Skin epidermis (tissue), 12 donors: Measurements from ENCODE around the gene SPATA13.

Source experiments
- H3K27ac ChIP-seq, 21 experiments: fragments of 200-600 bp; sonication (generic) in 11 of 21; one replicate each; pipeline ENCODE4 v1.5.0; 2020; ENCODE audit warnings: mild to moderate bottlenecking in 3 of 21, inconsistent platforms in 2 of 21, moderate library complexity in 2 of 21
- H3K4me3 ChIP-seq, 7 experiments: fragments of 200-600 bp; sonication (generic) in 2 of 7; one replicate each; pipeline ENCODE4 v1.5.0; 2020; ENCODE audit warnings: inconsistent platforms in 2 of 7, mild to moderate bottlenecking in 2 of 7, moderate library complexity in 1 of 7

SPATA13 gene

DNA sequence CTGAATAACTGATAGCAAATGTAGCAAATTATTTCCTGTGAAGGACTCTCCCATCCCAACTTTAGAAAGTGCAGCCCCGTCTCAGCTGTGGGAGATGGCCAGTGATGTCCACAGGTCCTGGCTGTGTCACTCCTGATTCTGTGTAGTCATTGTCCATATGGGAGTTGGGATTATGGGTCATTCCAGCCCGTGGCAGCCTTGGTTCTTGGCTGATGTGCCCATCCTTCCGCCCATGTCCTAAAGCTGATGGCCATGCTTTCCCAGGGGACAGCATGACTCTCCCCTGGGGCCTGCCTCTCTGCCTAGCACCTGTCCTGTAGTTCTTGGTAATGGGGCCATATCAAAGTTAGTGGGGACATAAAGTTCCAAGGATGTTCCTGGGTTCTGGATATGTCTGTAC, 104.9 kb downstream of the SPATA13 start:
- peak overlapping the region in 7 of 21 experiments; percentile 4 to 76 (median 62) for H3K27ac ChIP-seq
- no peak overlapping the region for H3K4me3 ChIP-seq

DNA sequence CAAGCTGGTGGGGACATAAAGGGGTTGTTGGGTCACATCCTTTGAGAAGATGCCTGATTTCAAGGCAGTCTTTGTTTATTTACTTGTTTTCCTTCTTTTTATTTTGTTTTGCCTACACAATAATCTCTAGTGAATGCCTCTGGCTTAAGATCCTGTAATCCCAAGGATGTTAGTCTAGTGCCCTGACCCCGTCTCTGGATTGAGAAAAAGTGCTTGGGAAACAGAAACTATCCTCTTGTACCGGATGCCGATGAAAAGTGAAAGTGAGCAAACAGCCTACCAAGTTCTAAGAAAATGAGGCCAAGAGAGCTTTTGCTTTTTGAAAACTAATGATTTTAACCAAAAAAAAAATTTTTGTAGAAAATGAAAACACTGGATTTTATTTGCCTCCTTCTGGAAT, 106.8 kb downstream of the SPATA13 start:
- Histone ChIP-seq H3K27ac (peak overlapping the region in 13 of 21 experiments; percentile 2 to 83 (median 43)), H3K4me3 (no peak overlapping the region)

DNA sequence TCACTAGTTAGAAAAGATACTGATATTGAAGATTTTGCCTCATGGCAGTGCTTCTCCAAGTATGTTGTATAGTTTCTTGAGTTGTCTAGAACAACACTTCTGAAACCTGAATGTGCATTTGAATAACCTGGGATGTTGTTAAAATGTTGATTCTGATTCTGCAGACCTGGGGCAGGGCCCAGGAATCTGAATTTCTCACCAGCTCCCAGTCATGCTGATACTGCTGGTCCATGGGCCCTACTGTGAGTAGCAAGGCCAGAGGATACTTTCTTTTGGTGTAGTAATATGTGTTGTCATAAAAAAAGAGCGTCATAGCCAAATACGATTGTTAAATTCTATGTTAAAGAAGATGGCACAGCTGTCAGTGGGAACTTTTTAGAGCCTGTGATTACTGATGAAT, 107.3 kb downstream of the SPATA13 start:
- Histone ChIP-seq H3K4me3 (no peak overlapping the region), H3K27ac (peak overlapping the region in 11 of 21 experiments; percentile 2 to 83 (median 65))

DNA sequence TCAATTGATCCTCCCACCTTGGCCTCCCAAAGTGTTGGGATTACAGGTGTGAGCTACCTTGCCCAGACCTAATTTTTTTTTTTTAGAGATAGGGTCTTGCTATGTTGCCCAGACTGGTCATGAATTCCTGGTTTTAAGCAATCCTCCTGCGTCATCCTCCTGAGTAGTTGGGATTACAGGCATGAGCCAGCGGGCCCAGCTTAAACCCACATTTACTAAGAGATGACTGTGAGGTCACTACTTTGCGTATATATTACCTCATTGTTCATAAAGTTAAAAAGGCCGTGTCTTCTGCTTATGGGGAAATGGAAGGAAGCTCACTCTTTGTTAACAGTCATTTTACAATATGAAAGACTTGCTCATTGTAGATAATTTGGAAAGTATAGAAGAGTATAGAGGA, 109.3 kb downstream of the SPATA13 start:
- Histone ChIP-seq H3K4me3 (no peak overlapping the region), H3K27ac (peak overlapping the region in 12 of 21 experiments; percentile 59 to 95 (median 86))

DNA sequence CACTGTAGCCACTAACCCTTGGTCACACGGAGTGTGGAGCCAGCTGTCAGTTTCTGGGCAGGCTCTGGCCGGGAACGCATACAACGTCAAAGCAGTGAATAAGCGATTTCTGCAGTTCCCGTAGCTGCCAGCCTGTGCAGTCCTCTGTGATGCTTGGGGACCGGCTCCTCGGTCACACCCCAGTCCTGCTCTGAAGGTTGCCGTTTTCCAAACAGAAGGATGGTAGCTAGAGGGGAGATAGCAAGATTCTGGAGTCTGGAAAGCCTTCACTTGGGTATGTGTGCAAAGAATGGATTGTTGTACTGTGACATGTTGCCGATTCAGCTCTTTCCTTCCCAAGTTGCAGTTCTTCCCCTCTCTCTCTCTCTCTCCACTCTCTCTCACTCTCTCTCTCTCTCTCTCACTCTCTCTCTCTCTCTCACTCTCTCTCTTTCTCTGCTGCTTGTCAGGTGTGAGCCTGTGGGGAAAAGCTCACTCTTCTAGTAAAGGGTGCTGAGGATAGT, 110.2 kb downstream of the SPATA13 start:
- Histone ChIP-seq H3K27ac (peak overlapping the region in 20 of 21 experiments; percentile 17 to 95 (median 86)), H3K4me3 (peak overlapping the region in 6 of 7 experiments; percentile 14 to 36 (median 24))

DNA sequence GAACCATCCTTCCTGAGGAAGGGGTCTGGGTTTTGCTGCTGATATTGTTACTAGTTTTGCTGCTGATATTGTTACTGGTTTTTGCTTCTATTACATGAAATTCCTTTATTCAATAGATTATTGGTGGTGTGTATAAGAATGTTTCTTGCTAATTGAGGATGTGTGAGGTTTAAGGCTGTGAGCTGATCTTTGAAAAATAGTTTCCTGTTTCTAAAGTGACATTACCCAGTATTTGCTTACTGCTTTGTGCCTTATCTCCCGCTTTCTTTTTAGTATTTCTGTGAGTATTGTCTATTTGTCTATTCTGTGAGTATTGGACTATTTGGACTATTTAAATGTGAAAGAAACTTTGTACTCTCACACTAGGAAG, 110.7 kb downstream of the SPATA13 start:
- Histone ChIP-seq H3K27ac (peak overlapping the region in 19 of 21 experiments; percentile 71 to 95 (median 86)), H3K4me3 (peak overlapping the region; percentile 10 to 40 (median 24))

DNA sequence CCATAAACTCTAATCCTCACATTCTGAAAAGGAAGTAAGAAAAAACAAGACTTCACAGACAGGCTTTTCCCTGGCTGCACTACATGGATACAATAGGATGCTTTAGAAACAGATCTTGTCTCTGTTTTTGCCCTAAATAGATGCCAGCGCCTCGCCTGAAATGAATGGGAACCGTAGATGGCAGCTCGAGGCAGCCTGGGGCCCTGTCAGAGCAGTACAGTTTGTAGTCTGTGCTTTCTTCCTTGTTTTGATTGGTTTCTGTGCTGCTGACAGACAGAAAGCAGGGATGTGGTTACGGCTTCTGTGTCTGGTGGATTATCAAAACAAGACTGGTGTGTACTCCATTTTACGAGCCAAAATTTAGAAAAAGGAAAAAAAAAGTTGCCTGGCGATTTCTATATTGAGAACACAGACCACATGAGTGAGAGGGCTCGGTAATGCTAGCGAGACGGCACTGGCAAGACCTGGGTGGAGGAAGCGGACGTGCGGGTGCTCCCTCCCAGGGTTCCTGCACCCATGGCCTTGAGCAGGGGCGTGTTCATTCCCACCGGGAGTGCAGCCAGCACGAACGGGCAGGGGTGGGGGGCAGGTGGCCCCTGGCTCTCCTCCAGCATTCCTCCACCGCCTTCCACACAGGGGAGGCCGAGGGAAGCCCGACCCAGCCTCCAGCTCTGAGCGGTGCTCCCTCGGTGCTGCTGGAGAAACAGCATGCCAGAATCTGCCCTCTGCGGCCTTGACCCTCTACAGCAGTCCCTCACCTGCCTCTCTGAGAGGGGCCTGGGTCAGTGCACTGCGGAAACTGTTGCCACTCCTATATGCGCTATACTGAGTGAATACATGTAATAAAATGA, 111.3 kb downstream of the SPATA13 start:
- Histone ChIP-seq H3K4me3 (peak overlapping the region; percentile 10 to 40 (median 29)), H3K27ac (peak overlapping the region in 20 of 21 experiments; percentile 71 to 95 (median 86))

DNA sequence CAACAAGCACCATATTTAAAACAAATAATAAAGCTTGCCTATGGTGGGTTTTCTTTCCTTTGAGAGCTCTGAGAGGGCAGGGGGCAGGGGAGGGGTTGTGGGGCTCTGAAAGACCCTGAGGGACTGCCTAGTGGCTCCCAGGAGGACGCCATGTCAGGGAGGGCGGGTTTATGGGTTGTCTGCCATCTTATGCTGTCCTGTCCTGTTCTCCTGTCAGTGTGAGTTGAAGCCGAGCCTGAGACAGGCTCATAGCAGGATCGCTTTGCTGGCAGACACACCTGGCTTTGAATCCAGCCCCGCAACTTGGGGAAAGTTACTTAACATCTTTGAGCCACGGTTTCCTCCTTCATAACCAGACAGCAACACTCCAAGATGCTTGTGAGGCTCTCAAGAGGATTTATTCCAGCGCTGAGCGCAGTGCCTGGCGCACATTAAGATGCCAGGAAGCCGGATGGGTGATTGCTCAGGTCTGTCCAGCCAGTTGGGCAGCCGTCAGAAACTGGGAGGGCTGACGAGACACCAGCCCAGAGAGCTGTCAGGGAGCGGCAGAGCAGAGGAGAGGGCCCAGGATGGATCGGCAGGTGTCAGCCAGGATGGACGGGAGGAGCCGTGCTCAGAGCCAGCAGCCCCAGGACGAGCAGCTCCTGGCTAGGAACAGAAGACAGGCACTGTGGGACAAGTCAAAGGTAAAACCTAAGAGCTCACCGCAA, 112.1 kb downstream of the SPATA13 start:
- Histone ChIP-seq H3K27ac (peak overlapping the region in 20 of 21 experiments; percentile 48 to 95 (median 86)), H3K4me3 (peak overlapping the region; percentile 10 to 40 (median 29))

DNA sequence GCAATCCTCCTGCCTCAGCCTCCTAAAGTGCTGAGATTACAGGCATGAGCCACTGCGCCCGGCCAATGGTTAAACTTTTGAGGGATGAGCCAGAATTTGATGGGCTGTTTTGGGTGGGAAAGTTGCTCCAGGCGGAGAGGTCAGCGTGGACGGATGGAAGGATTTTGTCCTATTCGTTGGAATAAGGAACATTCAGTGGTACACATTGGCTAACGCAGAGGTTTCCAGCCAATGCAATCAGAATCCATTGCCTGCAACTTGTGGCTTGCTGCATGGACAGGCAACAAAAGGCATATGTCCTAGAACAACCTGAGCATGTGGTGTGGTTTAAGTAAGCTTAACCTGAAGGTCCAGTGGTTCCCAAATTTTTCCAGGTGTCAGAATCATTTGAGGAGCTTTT, 113.4 kb downstream of the SPATA13 start:
- no peak overlapping the region for H3K4me3 ChIP-seq
- H3K27ac ChIP-seq: peak overlapping the region in 9 of 21 experiments; percentile 5 to 95 (median 37)

DNA sequence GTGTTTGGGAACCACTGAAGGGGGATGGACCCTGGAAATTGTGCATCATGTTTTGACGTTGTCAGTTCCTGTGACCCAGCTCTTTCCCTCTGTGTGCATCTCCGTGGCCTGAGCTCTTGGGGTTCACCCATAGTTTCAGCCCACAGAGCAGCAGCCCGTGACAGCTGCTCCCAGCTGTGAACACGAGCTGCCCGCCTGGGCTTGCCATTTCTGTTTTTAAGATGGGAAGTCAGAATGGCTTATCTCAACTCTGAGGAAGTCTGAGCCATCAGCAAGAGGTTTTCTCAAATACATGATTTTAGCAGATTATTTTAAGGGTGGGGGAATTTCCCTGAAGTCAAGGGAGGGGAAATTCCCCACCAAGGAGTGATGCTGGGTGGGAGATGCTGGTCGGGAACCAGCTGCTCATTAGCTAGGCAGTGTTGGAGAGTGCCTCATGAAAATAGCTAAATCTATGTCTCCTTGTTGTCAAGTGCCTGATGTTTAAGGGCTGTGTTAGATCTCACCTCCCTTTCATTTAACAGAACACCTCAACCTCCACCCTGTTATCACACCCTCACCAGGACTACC, 114.0 kb downstream of the SPATA13 start:
- peak overlapping the region in 12 of 21 experiments; percentile 5 to 93 (median 15) for H3K27ac ChIP-seq

DNA sequence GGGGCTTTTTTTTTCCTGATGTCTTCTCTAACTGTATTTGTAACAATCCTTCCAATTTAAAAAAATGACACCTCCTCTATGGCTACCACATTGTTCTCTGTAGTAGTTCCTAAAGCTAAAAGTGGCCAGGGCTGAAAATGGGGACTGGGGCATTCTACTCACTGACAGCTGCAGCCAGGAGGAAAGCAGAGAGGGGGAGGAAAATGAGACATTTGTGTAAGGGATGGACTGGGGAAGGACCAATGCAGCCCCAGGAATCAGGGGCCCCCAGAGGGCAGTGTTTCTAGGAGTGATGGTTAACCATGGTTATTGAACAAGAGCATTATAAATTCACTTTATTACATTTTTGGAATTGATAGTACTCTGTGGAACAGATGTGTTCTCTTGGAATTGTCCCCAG, 114.5 kb downstream of the SPATA13 start:
- Histone ChIP-seq H3K27ac (peak overlapping the region in 10 of 21 experiments; percentile 7 to 93 (median 26)), H3K4me3 (no peak overlapping the region)

More for the DNA sequence above, 114.0 kb downstream of the SPATA13 start:
- H3K4me3 ChIP-seq: no peak overlapping the region

DNA sequence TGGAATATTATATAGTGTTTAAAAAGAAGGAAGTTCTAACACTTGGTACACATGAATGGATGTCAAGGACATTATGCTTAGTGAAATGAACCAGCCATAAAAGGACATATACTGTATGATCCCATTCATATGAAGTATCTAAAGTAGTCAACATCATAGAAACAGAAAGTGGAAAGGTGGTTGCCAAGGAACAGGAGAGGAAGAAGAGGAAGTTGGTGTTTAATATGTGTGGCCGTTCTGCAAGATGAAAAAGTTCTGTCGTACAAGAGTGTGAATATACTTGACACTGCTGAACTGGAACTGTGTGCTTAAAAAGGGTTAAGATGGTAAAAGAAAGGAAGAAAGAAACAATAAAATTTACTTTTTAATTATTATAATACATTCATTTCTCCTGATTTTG, 115.8 kb downstream of the SPATA13 start:
- Histone ChIP-seq H3K4me3 (no peak overlapping the region), H3K27ac (no peak overlapping the region)

DNA sequence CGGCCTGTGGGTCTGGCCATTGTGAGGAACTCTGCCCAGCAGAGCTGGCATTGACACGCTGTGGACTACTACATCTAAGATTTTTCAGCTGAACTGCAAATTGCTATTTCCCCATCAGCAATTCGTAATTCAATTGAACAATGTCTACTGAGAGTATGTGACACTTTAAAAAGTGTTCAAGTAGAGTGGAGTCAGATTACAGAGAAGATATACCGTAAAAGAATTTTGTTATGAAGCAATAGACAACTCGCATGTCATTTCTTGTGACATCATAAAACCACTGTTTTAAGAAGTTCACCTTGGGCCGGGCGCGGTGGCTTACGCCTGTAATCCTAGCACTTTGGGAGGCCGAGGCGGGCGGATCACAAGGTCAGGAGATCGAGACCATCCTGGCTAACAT, 116.3 kb downstream of the SPATA13 start:
- no peak overlapping the region for H3K4me3 ChIP-seq
- no peak overlapping the region for H3K27ac ChIP-seq

DNA sequence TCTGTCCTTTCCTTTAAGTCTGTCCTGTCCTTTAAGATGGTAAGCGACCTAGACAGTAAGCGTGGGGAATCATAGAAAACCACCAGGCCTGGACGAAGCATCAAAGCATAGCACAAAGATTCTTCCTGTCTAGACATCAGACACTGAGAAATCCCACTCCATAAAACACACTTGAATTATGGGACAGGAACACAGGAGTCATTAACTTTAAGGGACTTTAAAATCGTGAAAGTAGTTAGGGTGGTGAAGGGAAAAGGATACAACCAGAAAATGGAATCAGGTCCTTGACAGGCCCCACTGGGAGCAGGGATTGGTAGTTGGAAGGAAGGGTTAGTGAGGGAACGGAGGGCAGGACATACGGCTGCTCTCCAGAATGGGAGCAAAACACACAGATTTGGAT, 117.2 kb downstream of the SPATA13 start:
- no peak overlapping the region for H3K4me3 ChIP-seq
- H3K27ac ChIP-seq: no peak overlapping the region

DNA sequence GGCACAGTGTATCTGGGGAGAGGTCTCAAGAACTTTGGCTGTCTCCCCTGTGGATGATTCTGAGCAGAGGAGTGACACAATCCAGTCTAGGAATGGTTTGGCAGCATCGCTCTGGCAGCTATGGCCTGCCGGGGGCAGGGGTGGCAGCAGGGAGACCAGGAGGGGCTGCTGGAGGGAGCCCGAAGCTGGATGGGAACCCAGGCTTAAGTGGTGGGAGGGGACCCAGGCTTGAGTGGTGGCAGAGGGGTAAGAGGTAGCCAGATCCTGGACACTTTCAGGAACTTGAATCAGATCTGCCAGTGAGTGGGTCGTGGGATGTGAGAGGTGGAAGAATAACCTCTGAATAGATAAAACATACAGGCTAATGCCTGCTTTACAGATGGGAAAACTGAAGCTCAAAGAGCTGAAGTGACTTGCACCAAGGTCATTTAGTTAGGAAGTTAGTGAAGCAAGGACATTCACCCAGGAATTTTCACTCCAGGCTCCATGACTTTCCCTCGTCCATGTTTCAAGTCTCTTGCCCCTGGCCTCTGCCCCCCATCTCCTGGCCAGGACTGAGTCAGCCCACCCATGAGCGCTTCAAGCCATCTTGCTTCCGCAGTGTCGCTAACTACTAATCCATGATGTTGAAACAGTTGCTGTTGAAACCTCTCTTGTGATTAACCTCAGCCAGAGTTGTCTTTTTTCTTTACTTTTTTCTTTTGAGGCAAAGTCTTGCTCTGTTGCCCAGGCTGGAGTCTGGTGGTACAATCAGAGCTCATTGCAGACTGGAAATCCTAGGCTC, 119.0 kb downstream of the SPATA13 start:
- H3K27ac ChIP-seq: peak overlapping the region in 1 of 21 experiments; percentile 57
- H3K4me3 ChIP-seq: no peak overlapping the region

DNA sequence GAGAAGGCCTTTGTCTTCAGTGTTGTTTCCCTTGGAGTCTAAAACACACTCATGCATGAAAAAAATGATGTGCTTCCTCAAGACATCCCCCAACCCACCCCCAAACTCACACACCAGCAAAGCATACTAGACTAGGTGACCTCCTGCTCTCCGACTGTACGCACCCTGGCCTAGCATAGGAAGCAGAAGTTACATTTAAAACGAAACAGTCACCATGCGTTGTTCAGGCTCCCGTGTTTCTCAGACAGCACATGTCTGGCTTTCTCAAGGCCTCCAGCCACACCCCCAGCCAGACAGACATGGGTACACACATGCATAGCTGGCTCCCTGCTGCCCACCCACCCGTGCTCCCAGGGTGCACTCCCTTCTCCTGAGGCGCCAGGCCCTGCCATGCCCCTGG, 120.2 kb downstream of the SPATA13 start:
- H3K4me3 ChIP-seq: no peak overlapping the region
- H3K27ac ChIP-seq: peak overlapping the region in 2 of 21 experiments; percentile 23 to 38

DNA sequence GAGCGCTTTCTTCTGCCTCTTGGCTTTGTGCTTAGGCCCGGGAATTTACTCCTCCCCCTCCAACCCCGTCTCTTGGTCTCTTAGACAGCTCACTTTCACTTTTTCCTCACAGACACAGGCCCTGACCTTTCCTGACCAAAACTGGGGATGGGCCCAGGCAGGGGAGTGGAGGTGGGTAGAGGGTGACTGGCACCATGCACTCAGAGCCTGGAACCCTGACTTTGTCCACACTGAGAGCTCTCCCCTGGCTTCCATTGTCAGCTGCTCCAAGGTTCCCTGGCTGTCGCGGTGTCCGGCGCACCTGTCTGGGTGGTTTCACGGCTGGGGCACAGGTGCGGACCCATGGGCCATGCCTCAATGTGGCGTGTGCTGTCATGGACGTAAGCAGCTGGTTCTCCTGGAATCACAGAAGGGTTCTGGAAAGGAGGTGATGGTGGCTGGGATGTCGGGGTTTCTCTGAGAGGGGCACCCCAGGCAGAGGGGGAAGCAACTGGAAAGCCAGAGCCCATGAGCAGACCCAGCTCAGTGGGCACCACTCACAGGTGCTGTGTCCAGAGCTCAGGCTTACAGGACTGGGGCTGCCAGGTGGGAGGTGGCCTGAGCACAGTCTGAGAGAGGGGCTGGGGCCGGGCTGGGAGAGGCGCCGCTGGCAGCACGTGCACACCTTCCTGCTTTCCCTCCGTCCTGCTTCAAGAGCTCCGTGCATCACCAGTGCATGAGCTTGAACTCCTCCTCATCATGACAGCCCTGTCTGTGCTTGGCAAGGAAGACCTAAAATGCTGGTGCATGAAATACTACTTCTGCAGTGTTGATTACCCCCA, 120.9 kb downstream of the SPATA13 start:
- no peak overlapping the region for H3K4me3 ChIP-seq
- peak overlapping the region in 2 of 21 experiments; percentile 23 to 38 for H3K27ac ChIP-seq

DNA sequence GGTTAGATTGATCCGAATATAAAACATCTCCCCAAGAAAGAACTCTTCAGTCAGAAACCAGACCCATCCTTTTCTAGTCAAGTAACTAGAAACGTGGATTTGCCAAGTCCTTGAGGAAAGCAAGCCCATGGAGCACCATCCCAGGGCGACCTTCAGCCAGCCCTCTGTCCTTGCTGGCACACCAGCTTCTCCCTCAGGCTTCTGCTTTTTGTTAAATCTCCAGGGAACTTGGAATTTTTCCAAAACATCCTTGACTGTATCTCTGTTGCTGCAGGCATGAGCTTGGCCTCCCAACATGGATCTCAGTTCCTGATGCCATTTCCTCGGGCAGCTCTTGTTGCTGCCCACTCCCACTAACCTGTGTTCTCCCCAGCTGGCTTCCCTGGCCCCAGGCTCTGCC, 121.7 kb downstream of the SPATA13 start:
- no peak overlapping the region for H3K4me3 ChIP-seq
- H3K27ac ChIP-seq: no peak overlapping the region
